IMR-90 (cell line): ENCODE measurements around the gene ZC3H12D. TPM values are rescaled to one million over a fixed set of nuclear protein-coding genes. Genes with fewer than 3 reads are reported as not detected.

ENCODE experiments used
- ATAC-seq: fragments of 200-7000 bp; cut with Tn5 transposase; 2 replicates; pipeline ENCODE4 v1.9.1; 2020; ENCODE audit warnings: low read depth, mild to moderate bottlenecking, moderate library complexity
- BruUV-seq: library from RNA; stranded (reverse); fragments of 400-500 nt; replicated peaks from 2 replicates; lab custom pipeline; 2021; lab: Mats Ljungman, UMichigan
- CTCF ChIA-PET: fragments of 300-600 bp; formaldehyde crosslinking; extraction: SDS; loops from one replicate; lab custom pipeline; 2021; ENCODE audit warnings: antibody characterized with exemption; lab: Yijun Ruan, JAX
- POLR2A ChIA-PET: fragments of 300-600 bp; sonication (Branson Sonifier 250); formaldehyde crosslinking; loops from one replicate; lab custom pipeline; 2022; ENCODE audit warnings: antibody characterized with exemption; ENCODE audit not compliant: unreplicated experiment; lab: Charles Lee
- DNase-seq: peaks from one replicate; pipeline ENCODE4 v3.0.0; 2013
- H2AFZ ChIP-seq: replicated peaks from 2 replicates; pipeline ENCODE3; 2013; ENCODE audit warnings: low read length, mild to moderate bottlenecking; ENCODE audit not compliant: poor library complexity
- H2AK5ac ChIP-seq: 2 replicates; pipeline ENCODE4 v1.6.1; 2013; ENCODE audit warnings: low read depth, low read length, inconsistent platforms
- H2AK9ac ChIP-seq: replicated peaks from 2 replicates; pipeline ENCODE3; 2013; ENCODE audit warnings: mild to moderate bottlenecking, low read depth, low read length, moderate library complexity; ENCODE audit not compliant: poor library complexity
- H2BK120ac ChIP-seq: 2 replicates; pipeline ENCODE4 v1.6.1; 2013; ENCODE audit warnings: low read depth, low read length, inconsistent platforms
- H2BK15ac ChIP-seq: 3 replicates; pipeline ENCODE4 v1.6.1; 2013; ENCODE audit warnings: low read depth, low read length, inconsistent platforms
- H2BK20ac ChIP-seq: 2 replicates; pipeline ENCODE4 v1.6.1; 2013; ENCODE audit warnings: low read depth, mild to moderate bottlenecking, inconsistent platforms, low read length, moderate library complexity
- H2BK5ac ChIP-seq: 2 replicates; pipeline ENCODE4 v1.6.1; 2013; ENCODE audit warnings: mild to moderate bottlenecking, low read depth, low read length, inconsistent platforms; ENCODE audit not compliant: poor library complexity, severe bottlenecking
- H3K14ac ChIP-seq: replicated peaks from 2 replicates; pipeline ENCODE4 v1.6.1; 2013; ENCODE audit warnings: low read depth, low read length, inconsistent platforms
- H3K18ac ChIP-seq: 2 replicates; pipeline ENCODE4 v1.6.1; 2013; ENCODE audit warnings: low read depth, low read length, control low read depth
- H3K23ac ChIP-seq: 2 replicates; pipeline ENCODE4 v1.6.1; 2013; ENCODE audit warnings: low read depth, low read length, inconsistent platforms
- H3K27ac ChIP-seq: 2 replicates; pipeline ENCODE4 v1.5.1; 2013; ENCODE audit warnings: mild to moderate bottlenecking, control low read depth, low read length; ENCODE audit not compliant: insufficient read depth
- H3K27me3 ChIP-seq: 2 replicates; pipeline ENCODE4 v1.6.1; 2013; ENCODE audit warnings: low read length; ENCODE audit not compliant: control insufficient read depth, insufficient read depth
- H3K36me3 ChIP-seq: 2 replicates; pipeline ENCODE4 v1.6.1; 2013; ENCODE audit warnings: low read length, mixed read lengths; ENCODE audit not compliant: control insufficient read depth, insufficient read depth
- H3K4ac ChIP-seq: 2 replicates; pipeline ENCODE4 v1.6.1; 2013; ENCODE audit warnings: low read depth, low read length, inconsistent platforms
- H3K4me1 ChIP-seq: 2 replicates; pipeline ENCODE4 v1.6.1; 2013; ENCODE audit warnings: low read length, mixed read lengths; ENCODE audit not compliant: control insufficient read depth, insufficient read depth
- H3K4me2 ChIP-seq: 2 replicates; pipeline ENCODE4 v1.6.1; 2013; ENCODE audit warnings: low read depth, mild to moderate bottlenecking, control low read depth, low read length, moderate library complexity
- H3K4me3 ChIP-seq: 2 replicates; pipeline ENCODE4 v1.5.1; 2013; ENCODE audit warnings: low read depth, mild to moderate bottlenecking, control low read depth, low read length, moderate library complexity; ENCODE audit not compliant: insufficient read depth
- H3K56ac ChIP-seq: 2 replicates; pipeline ENCODE4 v1.6.1; 2013; ENCODE audit warnings: low read length, inconsistent platforms; ENCODE audit not compliant: insufficient read depth; ENCODE audit errors: extremely low read depth
- H3K79me1 ChIP-seq, 2 experiments: 2 replicates each; pipeline ENCODE4 v1.6.1; 2013; ENCODE audit warnings: low read length in 2 of 2, inconsistent platforms in 1 of 2, low read depth in 1 of 2
- H3K9ac ChIP-seq: 2 replicates; pipeline ENCODE4 v1.6.1; 2013; ENCODE audit warnings: low read depth, low read length, control low read depth
- H3K9me1 ChIP-seq: 2 replicates; pipeline ENCODE4 v1.6.1; 2013; ENCODE audit warnings: low read length, inconsistent platforms; ENCODE audit not compliant: insufficient read depth
- H3K9me3 ChIP-seq: 2 replicates; pipeline ENCODE4 v1.6.1; 2013; ENCODE audit warnings: low read length; ENCODE audit not compliant: control insufficient read depth, insufficient read depth
- H4K20me1 ChIP-seq: 2 replicates; pipeline ENCODE4 v1.6.1; 2013; ENCODE audit warnings: low read length, inconsistent platforms; ENCODE audit not compliant: insufficient read depth
- H4K5ac ChIP-seq: 2 replicates; pipeline ENCODE4 v1.6.1; 2013; ENCODE audit warnings: mild to moderate bottlenecking, low read depth, low read length, control low read depth
- H4K8ac ChIP-seq, 2 experiments: 2 replicates each; pipeline ENCODE4 v1.6.1; 2013; ENCODE audit warnings: low read depth in 2 of 2, low read length in 2 of 2, control low read depth in 1 of 2, inconsistent platforms in 1 of 2
- H4K91ac ChIP-seq: 2 replicates; pipeline ENCODE4 v1.6.1; 2013; ENCODE audit warnings: low read depth, low read length, inconsistent platforms; ENCODE audit not compliant: insufficient read depth
- BHLHE40 ChIP-seq: fragments of 150-350 bp; IDR thresholded peaks from 2 replicates; pipeline ENCODE4 v1.6.1; 2016; ENCODE audit warnings: mild to moderate bottlenecking, low read depth, low read length
- CEBPB ChIP-seq: IDR thresholded peaks from 2 replicates; pipeline ENCODE4 v1.6.1; 2012; ENCODE audit warnings: low read depth, low read length, improper control_type of control experiment
- CHD1 ChIP-seq: IDR thresholded peaks from 2 replicates; pipeline ENCODE4 v1.6.1; 2012; ENCODE audit warnings: low read depth, low read length, improper control_type of control experiment
- ELK1 ChIP-seq: fragments of 150-350 bp; IDR thresholded peaks from 2 replicates; pipeline ENCODE4 v1.6.1; 2016; ENCODE audit warnings: low read depth, mild to moderate bottlenecking, low read length, moderate library complexity, borderline replicate concordance
- FOS ChIP-seq: fragments of 150-350 bp; IDR thresholded peaks from 2 replicates; pipeline ENCODE4 v1.6.1; 2016; ENCODE audit warnings: low read depth, low read length
- MAFK ChIP-seq: IDR thresholded peaks from 2 replicates; pipeline ENCODE4 v1.6.1; 2012; ENCODE audit warnings: low read depth, low read length, improper control_type of control experiment
- MAZ ChIP-seq: IDR thresholded peaks from 2 replicates; pipeline ENCODE4 v1.6.1; 2012; ENCODE audit warnings: low read depth, mild to moderate bottlenecking, low read length, improper control_type of control experiment, moderate library complexity, borderline replicate concordance
- MXI1 ChIP-seq: IDR thresholded peaks from 2 replicates; pipeline ENCODE4 v1.6.1; 2012; ENCODE audit warnings: low read depth, mild to moderate bottlenecking, low read length, moderate library complexity, borderline replicate concordance
- POLR2A ChIP-seq: IDR thresholded peaks from 2 replicates; pipeline ENCODE4 v1.6.1; 2012; ENCODE audit warnings: mild to moderate bottlenecking, low read depth, low read length
- RAD21 ChIP-seq: IDR thresholded peaks from 2 replicates; pipeline ENCODE4 v1.6.1; 2012; ENCODE audit warnings: low read length, improper control_type of control experiment
- RCOR1 ChIP-seq: IDR thresholded peaks from 2 replicates; pipeline ENCODE4 v1.6.1; 2012; ENCODE audit warnings: mild to moderate bottlenecking, low read length, improper control_type of control experiment; ENCODE audit not compliant: insufficient replicate concordance
- SMC3 ChIP-seq: fragments of 150-350 bp; IDR thresholded peaks from 2 replicates; pipeline ENCODE4 v1.6.1; 2016; ENCODE audit warnings: low read depth, mild to moderate bottlenecking, antibody characterized with exemption, low read length, moderate library complexity
- WGBS, 2 experiments: methylation state at CpG; one replicate each; pipeline versions ENCODE4 v1.1.5 to v1.1.7; 2013; ENCODE audit warnings: missing lambda C conversion rate in 2 of 2; ENCODE audit not compliant: insufficient read length in 1 of 2; ENCODE audit errors: extremely low coverage in 2 of 2; 5-methylcytosine and 5-hydroxymethylcytosine counted together
- dilution Hi-C: fragments of 300-500 bp; cut with HindIII; formaldehyde crosslinking; loops from one replicate; pipeline ENCODE4 v1.14.3; 2018; ENCODE audit warnings: low sequenced_read_pairs; ENCODE audit not compliant: unreplicated experiment
- in situ Hi-C: fragments of 300-500 bp; cut with MboI; formaldehyde crosslinking; loops from 3 replicates; pipeline ENCODE4 v1.14.3; 2019; ENCODE audit warnings: low sequenced_read_pairs, inconsistent platforms, mixed read lengths
- intact Hi-C: fragments of 100-400 bp; cut with micrococcal nuclease; formaldehyde crosslinking; loops from 2 replicates; pipeline ENCODE4 v1.10.0; 2022
- polyA plus RNA-seq, 3 experiments: library from polyadenylated mRNA; depleted of rRNA; stranded (reverse); fragments of >200 nt; gene quantifications; 2 replicates each; pipeline ENCODE4 v1.2.3, GENCODE V29; 2012; ENCODE audit warnings: low replicate concordance in 1 of 3
- total RNA-seq: library from RNA; depleted of rRNA; stranded (reverse); fragments of >200 nt; gene quantifications from 2 replicates; pipeline ENCODE4 v1.2.3, GENCODE V29; 2012
- TF ChIP-seq, protein P1 (sequence below): conservative IDR thresholded peaks from 2 replicates; pipeline ENCODE4 v1.5.1; 2012; ENCODE audit warnings: mild to moderate bottlenecking, low read depth, low read length, improper control_type of control experiment
- TF ChIP-seq, protein P2 (sequence below): fragments of 150-350 bp; IDR thresholded peaks from 2 replicates; pipeline ENCODE4 v1.6.1; 2017; ENCODE audit warnings: mild to moderate bottlenecking, antibody characterized with exemption, low read length, low read depth

Gene ZC3H12D
- total and polyA plus RNA-seq, 2 of the 4 experiments (the other 2 are of a cell fraction), result under 0.01 to 0.12 TPM

DNA sequence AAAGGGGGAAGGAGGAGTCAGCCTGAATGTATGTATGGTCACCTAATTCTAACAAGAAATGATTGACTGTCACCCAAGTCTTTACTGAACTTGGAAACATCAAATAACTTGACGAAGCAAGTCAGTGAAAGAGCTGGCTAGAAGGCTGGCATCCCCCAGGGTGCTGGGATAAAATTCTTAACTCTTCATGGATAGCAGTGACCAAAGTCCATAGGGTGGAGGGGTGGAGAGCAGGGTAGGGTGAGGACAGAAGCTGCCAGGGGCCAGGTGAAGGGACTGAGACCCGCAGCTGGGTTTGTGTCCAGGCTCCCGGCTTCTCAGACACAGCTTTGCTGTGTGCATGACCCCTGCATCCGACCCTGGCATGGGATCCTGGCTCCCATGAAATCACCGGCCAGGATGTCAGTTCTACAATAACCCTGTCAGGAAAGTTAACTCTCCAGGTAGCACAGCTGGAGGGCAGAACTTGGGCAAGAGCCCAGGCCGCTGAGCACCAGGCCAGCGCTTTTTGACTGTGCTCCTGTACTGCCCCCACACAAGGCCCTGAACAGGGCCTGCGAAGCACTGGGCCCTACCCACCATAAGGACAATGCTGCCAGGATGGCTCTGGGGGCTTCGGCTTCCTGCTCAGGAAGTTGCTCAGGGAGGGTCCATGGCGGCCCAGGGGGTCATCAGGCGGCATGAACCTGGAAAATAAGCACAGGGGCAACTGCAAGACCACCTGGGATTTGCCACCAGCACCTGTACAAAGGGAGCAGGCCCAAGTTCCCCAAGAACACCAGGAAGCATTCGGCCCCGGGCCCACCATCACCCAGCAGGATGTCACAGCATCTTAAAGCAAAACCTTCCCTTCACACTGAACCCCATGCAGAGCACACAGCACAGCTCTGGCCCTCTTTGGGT is 32.5 kb downstream of the ZC3H12D start:
- no peak overlapping the region for H3K4me2 ChIP-seq
- H3K4ac ChIP-seq, result no peak overlapping the region
- no peak for ATAC-seq
- no peak overlapping the region for H2BK120ac ChIP-seq
- BruUV-seq, result no TSS peak
- H2BK15ac ChIP-seq, result no peak overlapping the region
- DNase-seq, result no peak
- dilution Hi-C loops (no loop called here), intact Hi-C loops (no loop called here), in situ Hi-C loops (no loop called here)
- H2AK9ac ChIP-seq, result no peak overlapping the region
- no peaks in the 10 kb centered on the region for H3K79me1 ChIP-seq
- H3K18ac ChIP-seq, result no peak overlapping the region
- 98% methylated on average over 7 of the region's 13 CpGs; no CpG with 5 or more reads in 1 of the 2 experiments for WGBS, 2 experiments
- H4K91ac ChIP-seq, result no peak overlapping the region
- ChIA-PET POLR2A (interaction anchor here (0.6 kb wide), 1 partner anchor 256 kb away, joined by 15 read pairs; no protein-coding TSS in a partner anchor), CTCF (no interaction called here)
- H3K27me3 ChIP-seq, result peaks cover 17% of the 10 kb centered on the region; the same call in 1 of the 2 replicates
- H4K20me1 ChIP-seq, result no peaks in the 10 kb centered on the region
- no peaks in the 10 kb centered on the region for H3K36me3 ChIP-seq
- H2BK5ac ChIP-seq, result no peak overlapping the region
- H3K27ac ChIP-seq, result no peak overlapping the region
- H4K5ac ChIP-seq, result no peak overlapping the region
- H3K4me3 ChIP-seq, result no peak overlapping the region
- H3K14ac ChIP-seq, result no peak overlapping the region
- no peak overlapping the region for H3K23ac ChIP-seq
- no peak overlapping the region for H2AFZ ChIP-seq
- H2BK20ac ChIP-seq, result no peak overlapping the region
- H4K8ac ChIP-seq, result no peak overlapping the region
- no peak overlapping the region for H3K56ac ChIP-seq
- no peak overlapping the region for H2AK5ac ChIP-seq
- no peaks in the 10 kb centered on the region for H3K9me3 ChIP-seq
- no peak overlapping the region for H3K9ac ChIP-seq
- peaks cover 14% of the 10 kb centered on the region for H3K4me1 ChIP-seq
- H3K9me1 ChIP-seq, result peaks cover 3% of the 10 kb centered on the region; the same call in 1 of the 2 replicates
- TF ChIP-seq MAZ (no peak), CHD1 (no peak), MXI1 (no peak), MAFK (no peak), BHLHE40 (no peak), CEBPB (no peak), RCOR1 (no peak), ELK1 (no peak), SMC3 (no peak), RAD21 (no peak), POLR2A (no peak), FOS (no peak)
- TF ChIP-seq, protein P1, sequence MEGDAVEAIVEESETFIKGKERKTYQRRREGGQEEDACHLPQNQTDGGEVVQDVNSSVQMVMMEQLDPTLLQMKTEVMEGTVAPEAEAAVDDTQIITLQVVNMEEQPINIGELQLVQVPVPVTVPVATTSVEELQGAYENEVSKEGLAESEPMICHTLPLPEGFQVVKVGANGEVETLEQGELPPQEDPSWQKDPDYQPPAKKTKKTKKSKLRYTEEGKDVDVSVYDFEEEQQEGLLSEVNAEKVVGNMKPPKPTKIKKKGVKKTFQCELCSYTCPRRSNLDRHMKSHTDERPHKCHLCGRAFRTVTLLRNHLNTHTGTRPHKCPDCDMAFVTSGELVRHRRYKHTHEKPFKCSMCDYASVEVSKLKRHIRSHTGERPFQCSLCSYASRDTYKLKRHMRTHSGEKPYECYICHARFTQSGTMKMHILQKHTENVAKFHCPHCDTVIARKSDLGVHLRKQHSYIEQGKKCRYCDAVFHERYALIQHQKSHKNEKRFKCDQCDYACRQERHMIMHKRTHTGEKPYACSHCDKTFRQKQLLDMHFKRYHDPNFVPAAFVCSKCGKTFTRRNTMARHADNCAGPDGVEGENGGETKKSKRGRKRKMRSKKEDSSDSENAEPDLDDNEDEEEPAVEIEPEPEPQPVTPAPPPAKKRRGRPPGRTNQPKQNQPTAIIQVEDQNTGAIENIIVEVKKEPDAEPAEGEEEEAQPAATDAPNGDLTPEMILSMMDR, result no peak
- TF ChIP-seq, protein P2, sequence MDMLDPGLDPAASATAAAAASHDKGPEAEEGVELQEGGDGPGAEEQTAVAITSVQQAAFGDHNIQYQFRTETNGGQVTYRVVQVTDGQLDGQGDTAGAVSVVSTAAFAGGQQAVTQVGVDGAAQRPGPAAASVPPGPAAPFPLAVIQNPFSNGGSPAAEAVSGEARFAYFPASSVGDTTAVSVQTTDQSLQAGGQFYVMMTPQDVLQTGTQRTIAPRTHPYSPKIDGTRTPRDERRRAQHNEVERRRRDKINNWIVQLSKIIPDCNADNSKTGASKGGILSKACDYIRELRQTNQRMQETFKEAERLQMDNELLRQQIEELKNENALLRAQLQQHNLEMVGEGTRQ, result no peak
